Measurements from ENCODE around the gene ASIC1. TPM values are rescaled to one million over a fixed set of nuclear protein-coding genes. Genes with fewer than 3 reads are reported as not detected.

Gene ASIC1
- total RNA-seq, 1 experiment from 2014 or later = 6.0 TPM

DNA sequence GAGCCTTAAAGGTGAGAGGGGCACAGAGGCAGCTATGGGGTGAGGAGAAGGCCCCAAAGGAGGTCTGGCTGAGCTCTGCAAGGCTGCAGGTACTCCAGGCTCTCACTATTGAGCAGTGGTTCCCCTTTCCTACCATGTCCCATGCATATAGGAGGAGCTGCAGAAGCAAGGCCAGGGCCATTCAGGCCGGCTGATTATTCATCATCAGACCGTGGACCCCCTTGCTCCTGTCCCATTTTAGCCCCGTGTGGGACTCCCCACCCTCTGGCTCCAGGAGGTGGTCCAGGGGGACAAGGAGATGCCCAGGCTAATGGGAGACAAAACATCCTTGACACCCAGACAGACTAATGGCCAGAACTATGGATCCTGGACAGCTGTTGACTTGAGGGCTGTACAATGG is 49.5 kb downstream of the ASIC1 start:
- CTCF ChIA-PET = interaction anchor here (0.6 kb wide), 1 partner anchor 140 kb away, joined by 5 read pairs; no protein-coding TSS in a partner anchor
- TF ChIP-seq EZH2phosphoT487 (IDR thresholded peaks at IDR 0.05; ENCODE audit: borderline replicate concordance, low read length) (no peak), EZH2 (IDR thresholded peaks at IDR 0.05; ENCODE audit: low read length, unreplicated experiment) (no peak)
- TF ChIP-seq, protein P1, sequence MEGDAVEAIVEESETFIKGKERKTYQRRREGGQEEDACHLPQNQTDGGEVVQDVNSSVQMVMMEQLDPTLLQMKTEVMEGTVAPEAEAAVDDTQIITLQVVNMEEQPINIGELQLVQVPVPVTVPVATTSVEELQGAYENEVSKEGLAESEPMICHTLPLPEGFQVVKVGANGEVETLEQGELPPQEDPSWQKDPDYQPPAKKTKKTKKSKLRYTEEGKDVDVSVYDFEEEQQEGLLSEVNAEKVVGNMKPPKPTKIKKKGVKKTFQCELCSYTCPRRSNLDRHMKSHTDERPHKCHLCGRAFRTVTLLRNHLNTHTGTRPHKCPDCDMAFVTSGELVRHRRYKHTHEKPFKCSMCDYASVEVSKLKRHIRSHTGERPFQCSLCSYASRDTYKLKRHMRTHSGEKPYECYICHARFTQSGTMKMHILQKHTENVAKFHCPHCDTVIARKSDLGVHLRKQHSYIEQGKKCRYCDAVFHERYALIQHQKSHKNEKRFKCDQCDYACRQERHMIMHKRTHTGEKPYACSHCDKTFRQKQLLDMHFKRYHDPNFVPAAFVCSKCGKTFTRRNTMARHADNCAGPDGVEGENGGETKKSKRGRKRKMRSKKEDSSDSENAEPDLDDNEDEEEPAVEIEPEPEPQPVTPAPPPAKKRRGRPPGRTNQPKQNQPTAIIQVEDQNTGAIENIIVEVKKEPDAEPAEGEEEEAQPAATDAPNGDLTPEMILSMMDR (conservative IDR thresholded peaks at IDR 0.05; ENCODE audit: low read depth, low read length) = no peak
- H2AFZ ChIP-seq (ENCODE audit: low read length) = no peak overlapping the region
- no peaks in the 10 kb centered on the region for H4K20me1 ChIP-seq (ENCODE audit: low read length)
- H3K4me2 ChIP-seq (ENCODE audit: low read length) = no peak overlapping the region
- no TSS peak for BruUV-seq (replicated peaks)
- intact Hi-C loops (cut with micrococcal nuclease) = no loop called here
- H3K36me3 ChIP-seq (ENCODE audit: low read depth, low read length) = peaks cover 5% of the 10 kb centered on the region
- no peak overlapping the region for H3K27ac ChIP-seq (ENCODE audit: low read length)
- H3K79me2 ChIP-seq (ENCODE audit: low read length) = no peaks in the 10 kb centered on the region
- POLR2A ChIA-PET (ENCODE audit: unreplicated experiment) = no interaction called here
- H3K27me3 ChIP-seq (ENCODE audit: low read length) = no peaks in the 10 kb centered on the region
- ATAC-seq (no peak), DNase-seq (no peak)
- no peaks in the 10 kb centered on the region for H3K9me2 ChIP-seq (replicated peaks; ENCODE audit: low read length)
- H3K4me1 ChIP-seq (ENCODE audit: insufficient read depth, low read length) = peaks cover 7% of the 10 kb centered on the region; the same call in 1 of the 2 replicates
- H3K9ac ChIP-seq (ENCODE audit: low read length) = no peak overlapping the region
- H3K4me3 ChIP-seq (ENCODE audit: low read length) = no peak overlapping the region
- H3K9me3 ChIP-seq (ENCODE audit: low read length) = no peaks in the 10 kb centered on the region
- no peaks in the 10 kb centered on the region for H3F3A ChIP-seq (ENCODE audit: low read length, unreplicated experiment)

DNA sequence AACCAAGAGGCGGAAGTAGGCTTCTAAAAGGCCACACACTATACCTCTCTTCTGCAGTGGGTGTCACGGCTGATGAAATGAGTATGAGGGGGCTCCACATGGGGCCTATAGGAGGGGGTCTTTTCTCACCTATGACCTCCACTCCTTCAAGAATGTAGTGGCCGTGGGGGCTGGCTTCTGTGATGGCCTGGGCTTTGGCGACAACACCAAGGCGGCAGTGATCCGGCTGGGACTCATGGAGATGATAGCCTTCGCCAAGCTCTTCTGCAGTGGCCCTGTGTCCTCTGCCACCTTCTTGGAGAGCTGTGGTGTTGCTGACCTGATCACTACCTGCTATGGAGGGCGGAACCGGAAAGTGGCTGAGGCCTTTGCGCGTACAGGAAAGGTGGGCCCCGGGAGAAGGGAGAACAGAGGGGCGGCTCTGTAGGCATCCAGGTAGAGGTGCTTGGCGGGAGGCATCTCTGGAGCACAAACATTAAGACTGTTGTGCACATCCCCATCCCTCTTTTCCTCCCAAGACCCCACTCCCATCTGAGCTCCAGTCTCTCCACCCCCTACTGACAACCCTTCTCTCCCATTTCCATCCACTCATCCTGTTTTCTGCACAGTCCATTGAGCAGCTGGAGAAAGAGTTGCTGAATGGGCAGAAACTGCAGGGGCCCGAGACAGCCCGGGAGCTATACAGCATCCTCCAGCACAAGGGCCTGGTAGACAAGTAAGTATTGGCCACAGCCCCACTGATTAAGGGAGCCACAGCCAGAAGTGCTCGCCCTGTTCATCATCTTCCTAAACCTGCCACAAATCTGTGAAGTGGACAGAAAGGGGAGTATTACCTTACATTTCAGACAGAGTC is 50.2 kb downstream of the ASIC1 start:
- intact Hi-C loops (cut with micrococcal nuclease) = no loop called here
- TF ChIP-seq EZH2 (IDR thresholded peaks at IDR 0.05; ENCODE audit: low read length, unreplicated experiment) = no peak
- no peak for TF ChIP-seq EZH2phosphoT487 (IDR thresholded peaks at IDR 0.05; ENCODE audit: borderline replicate concordance, low read length)
- TF ChIP-seq, protein P1 (conservative IDR thresholded peaks at IDR 0.05; ENCODE audit: low read depth, low read length) = no peak
- Histone ChIP-seq H3K4me1 (ENCODE audit: insufficient read depth, low read length) (peaks cover 7% of the 10 kb centered on the region; the same call in 1 of the 2 replicates), H3K4me3 (ENCODE audit: low read length) (no peak overlapping the region), H3K79me2 (ENCODE audit: low read length) (peaks cover 5% of the 10 kb centered on the region), H3K9me2 (replicated peaks; ENCODE audit: low read length) (no peaks in the 10 kb centered on the region), H3K9me3 (ENCODE audit: low read length) (no peaks in the 10 kb centered on the region), H4K20me1 (ENCODE audit: low read length) (0 out of 2 replicates have a peak, but pooled peaks cover under 1% of the 10 kb centered on the region), H3K9ac (ENCODE audit: low read length) (no peak overlapping the region), H3K36me3 (ENCODE audit: low read depth, low read length) (no peaks in the 10 kb centered on the region), H2AFZ (ENCODE audit: low read length) (no peak overlapping the region), H3K27ac (ENCODE audit: low read length) (no peak overlapping the region), H3K4me2 (ENCODE audit: low read length) (no peak overlapping the region), H3F3A (ENCODE audit: low read length, unreplicated experiment) (no peaks in the 10 kb centered on the region), H3K27me3 (ENCODE audit: low read length) (no peaks in the 10 kb centered on the region)
- no peak for DNase-seq
- ChIA-PET CTCF (no interaction called here), POLR2A (ENCODE audit: unreplicated experiment) (no interaction called here)
- BruUV-seq (replicated peaks) = no TSS peak
- no peak for ATAC-seq

DNA sequence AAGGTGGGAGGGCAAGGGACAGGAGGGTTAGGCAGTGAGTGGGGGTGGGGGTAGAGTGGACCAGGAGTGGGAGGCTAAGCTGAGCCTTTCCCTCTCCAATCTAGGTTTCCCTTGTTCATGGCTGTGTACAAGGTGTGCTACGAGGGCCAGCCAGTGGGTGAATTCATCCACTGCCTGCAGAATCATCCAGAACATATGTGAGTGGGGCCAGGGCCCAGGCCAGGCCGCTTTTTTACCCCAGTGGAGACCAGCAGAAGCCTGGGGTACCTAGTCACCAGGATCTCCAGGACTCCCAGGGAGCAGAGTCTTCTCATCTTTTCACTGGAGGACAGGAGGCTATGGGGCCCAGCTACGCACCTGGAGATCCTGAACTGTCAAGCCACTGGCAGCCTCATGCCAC is 51.9 kb downstream of the ASIC1 start:
- no peak overlapping the region for H3K27ac ChIP-seq (ENCODE audit: low read length)
- POLR2A ChIA-PET (ENCODE audit: unreplicated experiment) = interaction anchor here (0.6 kb wide), 1 partner anchor 368 kb away, joined by 16 read pairs; the partner anchor contains the start of gene TMBIM6
- intact Hi-C loops (cut with micrococcal nuclease) = no loop called here

More for the DNA sequence above, 51.9 kb downstream of the ASIC1 start:
- no TSS peak for BruUV-seq (replicated peaks)
- Histone ChIP-seq H3K79me2 (ENCODE audit: low read length) (peaks cover 22% of the 10 kb centered on the region), H3K4me1 (ENCODE audit: insufficient read depth, low read length) (peaks cover 13% of the 10 kb centered on the region; the same call in 1 of the 2 replicates), H3K4me2 (ENCODE audit: low read length) (no peak overlapping the region), H3K9ac (ENCODE audit: low read length) (no peak overlapping the region), H4K20me1 (ENCODE audit: low read length) (0 out of 2 replicates have a peak, but pooled peaks cover 5% of the 10 kb centered on the region), H3K9me2 (replicated peaks; ENCODE audit: low read length) (no peaks in the 10 kb centered on the region), H3K27me3 (ENCODE audit: low read length) (no peaks in the 10 kb centered on the region), H3F3A (ENCODE audit: low read length, unreplicated experiment) (no peaks in the 10 kb centered on the region), H3K9me3 (ENCODE audit: low read length) (no peaks in the 10 kb centered on the region), H2AFZ (ENCODE audit: low read length) (no peak overlapping the region), H3K36me3 (ENCODE audit: low read depth, low read length) (no peaks in the 10 kb centered on the region), H3K4me3 (ENCODE audit: low read length) (no peak overlapping the region)
- DNase-seq (no peak), ATAC-seq (no peak)
- CTCF ChIA-PET = no interaction called here
- no peak for TF ChIP-seq EZH2 (IDR thresholded peaks at IDR 0.05; ENCODE audit: low read length, unreplicated experiment)
- TF ChIP-seq EZH2phosphoT487 (IDR thresholded peaks at IDR 0.05; ENCODE audit: borderline replicate concordance, low read length) = no peak

Measured in PC-3 (cell line).